HCT116 (cell line): ENCODE measurements around the gene PTPN7. TPM values are rescaled to one million over a fixed set of nuclear protein-coding genes. Genes with fewer than 3 reads are reported as not detected.

Source experiments
- ATAC-seq: fragments of 200-7000 bp; cut with Tn5 transposase; 2 replicates; pipeline ENCODE4 v1.9.1; 2020; ENCODE audit warnings: mild to moderate bottlenecking, moderate library complexity
- BruUV-seq: library from RNA; stranded (reverse); fragments of 400-500 nt; replicated peaks from 2 replicates; lab custom pipeline; 2021; lab: Mats Ljungman, UMichigan
- CTCF ChIA-PET: fragments of 300-600 bp; sonication (Branson Sonifier 250); formaldehyde crosslinking; loops from one replicate; lab custom pipeline; 2021; ENCODE audit warnings: antibody characterized with exemption; lab: Charles Lee
- POLR2A ChIA-PET: fragments of 300-600, 350-600 bp; sonication (Branson Sonifier 250); formaldehyde crosslinking; loops from one replicate; lab custom pipeline; 2021; ENCODE audit warnings: antibody characterized with exemption; lab: Charles Lee
- RAD21 ChIA-PET, 2 experiments: fragments of 300-600 bp; sonication (Branson Sonifier 250); formaldehyde crosslinking; loops; one replicate each; lab custom pipeline; 2023; ENCODE audit warnings: low total read pairs in 2 of 2; ENCODE audit not compliant: uncharacterized antibody in 2 of 2, unreplicated experiment in 2 of 2, low non-redundant PET in 1 of 2; lab: Charles Lee
- DNase-seq: peaks from one replicate; pipeline ENCODE4 v3.0.0-alpha.2; 2010; ENCODE audit warnings: low read depth, low spot score
- H2AFZ ChIP-seq: fragments of 200-600 bp; shearing (Covaris generic), sonication (generic); 2 replicates; pipeline ENCODE4 v1.6.1; 2017; ENCODE audit warnings: low read depth, mixed run types, mixed read lengths, antibody characterized with exemption, low read length; ENCODE audit not compliant: poor library complexity, severe bottlenecking
- H3K27ac ChIP-seq: 2 replicates; pipeline ENCODE4 v1.5.1; 2012; ENCODE audit warnings: low read depth, low read length
- H3K27me3 ChIP-seq: fragments of 200-600 bp; sonication (generic); 2 replicates; pipeline ENCODE4 v1.6.1; 2016; ENCODE audit warnings: mixed run types, low read length, mixed read lengths; ENCODE audit not compliant: insufficient read depth
- H3K36me3 ChIP-seq, 2 experiments: fragments of 200-500 bp in 1 of 2; fragments of 200-600 bp in 1 of 2; sonication (Bioruptor generic) in 1 of 2; sonication (generic) in 1 of 2; 2 replicates each; pipeline versions ENCODE4 v1.5.1 to v1.6.1; 2014 to 2016; ENCODE audit warnings: low read length in 2 of 2, inconsistent platforms in 1 of 2, mixed read lengths in 1 of 2, mixed run types in 1 of 2; ENCODE audit not compliant: insufficient read depth in 2 of 2, control insufficient read depth in 1 of 2
- H3K4me1 ChIP-seq, 2 experiments: fragments of 200-600 bp in 1 of 2; sonication (generic) in 1 of 2; 2 replicates each; pipeline versions ENCODE4 v1.5.1 to v1.6.1; 2012 to 2017; ENCODE audit warnings: low read length in 2 of 2, inconsistent platforms in 1 of 2, mild to moderate bottlenecking in 1 of 2, mixed read lengths in 1 of 2, mixed run types in 1 of 2, moderate library complexity in 1 of 2; ENCODE audit not compliant: insufficient read depth in 2 of 2, control insufficient read depth in 1 of 2
- H3K4me2 ChIP-seq: fragments of 200-600 bp; sonication (generic); 2 replicates; pipeline ENCODE4 v1.6.1; 2017; ENCODE audit warnings: mixed run types, low read length, mixed read lengths
- H3K4me3 ChIP-seq, 2 experiments: fragments of 200-600 bp in 1 of 2; sonication (generic) in 1 of 2; replicated peaks in 1 of 2; 2 replicates each; pipeline ENCODE4 v1.5.1; 2011 to 2016; ENCODE audit warnings: low read length in 2 of 2, control low read depth in 1 of 2, low read depth in 1 of 2, mild to moderate bottlenecking in 1 of 2, mixed read lengths in 1 of 2, mixed run types in 1 of 2
- H3K79me2 ChIP-seq: fragments of 200-600 bp; sonication (generic); 2 replicates; pipeline ENCODE4 v1.6.1; 2017; ENCODE audit warnings: mild to moderate bottlenecking, mixed run types, low read length, moderate library complexity, mixed read lengths; ENCODE audit not compliant: insufficient read depth
- H3K9ac ChIP-seq: fragments of 200-600 bp; sonication (generic); 2 replicates; pipeline ENCODE4 v1.6.1; 2016; ENCODE audit warnings: low read length, mixed read lengths
- H3K9me2 ChIP-seq: fragments of 200-600 bp; sonication (generic), shearing (Covaris generic); 2 replicates; pipeline ENCODE4 v1.6.1; 2017; ENCODE audit warnings: mixed run types, mild to moderate bottlenecking, moderate library complexity; ENCODE audit not compliant: insufficient read depth
- H3K9me3 ChIP-seq, 2 experiments: fragments of 200-500 bp in 1 of 2; fragments of 200-600 bp in 1 of 2; sonication (Bioruptor generic) in 1 of 2; sonication (generic) in 1 of 2; 2 replicates each; pipeline ENCODE4 v1.6.1; 2014 to 2017; ENCODE audit warnings: low read length in 2 of 2, mixed read lengths in 2 of 2, inconsistent platforms in 1 of 2, low read depth in 1 of 2, mild to moderate bottlenecking in 1 of 2, mixed run types in 1 of 2, moderate library complexity in 1 of 2; ENCODE audit not compliant: control insufficient read depth in 1 of 2, insufficient read depth in 1 of 2
- H4K20me1 ChIP-seq: fragments of 200-600 bp; sonication (generic), shearing (Covaris generic); 2 replicates; pipeline ENCODE4 v1.6.1; 2017; ENCODE audit warnings: mixed run types, mild to moderate bottlenecking, moderate library complexity; ENCODE audit not compliant: insufficient read depth
- CEBPB ChIP-seq: IDR thresholded peaks from 2 replicates; pipeline ENCODE4 v1.6.1; 2012; ENCODE audit warnings: low read depth
- EGR1 ChIP-seq: IDR thresholded peaks from 2 replicates; pipeline ENCODE4 v1.6.1; 2012; ENCODE audit warnings: low read depth
- ELF1 ChIP-seq: IDR thresholded peaks from 2 replicates; pipeline ENCODE4 v1.6.1; 2012; ENCODE audit warnings: low read depth, borderline replicate concordance
- EZH2 ChIP-seq: fragments of 200-600 bp; sonication (generic); IDR thresholded peaks from 2 replicates; pipeline ENCODE4 v1.6.1; 2017; ENCODE audit warnings: antibody characterized with exemption, mixed run types
- SIN3A ChIP-seq: IDR thresholded peaks from 2 replicates; pipeline ENCODE4 v1.6.1; 2012; ENCODE audit warnings: low read depth
- ZNF274 ChIP-seq: fragments of 200-500 bp; sonication (Bioruptor generic); IDR thresholded peaks from 2 replicates; pipeline ENCODE4 v1.6.1; 2014; ENCODE audit warnings: mild to moderate bottlenecking, low read depth, low read length, inconsistent platforms
- intact Hi-C: fragments of 100-400 bp; cut with micrococcal nuclease; formaldehyde crosslinking; loops from 2 replicates; pipeline ENCODE4 v1.10.0; 2022
- total RNA-seq: library from RNA; stranded (reverse); gene quantifications from one replicate; pipeline ENCODE4 v1.2.1, GENCODE V29; 2021; ENCODE audit not compliant: unreplicated experiment
- TF ChIP-seq, protein P1 (sequence below): IDR thresholded peaks from 2 replicates; pipeline ENCODE4 v1.6.1; 2012; ENCODE audit warnings: low read depth
- TF ChIP-seq, protein P2 (sequence below): IDR thresholded peaks from 2 replicates; pipeline ENCODE4 v1.6.1; 2012
- TF ChIP-seq, protein P3 (sequence below), 3 experiments: fragments of 200-600 bp in 1 of 3; sonication (generic) in 1 of 3; IDR thresholded peaks in 2 of 3; conservative IDR thresholded peaks in 1 of 3; 2 replicates each; pipeline ENCODE4 v1.5.1; 2012 to 2017; ENCODE audit warnings: low read depth in 2 of 3, low read length in 2 of 3, antibody characterized with exemption in 1 of 3, borderline replicate concordance in 1 of 3, control low read depth in 1 of 3, mild to moderate bottlenecking in 1 of 3, mixed read lengths in 1 of 3, mixed run types in 1 of 3, moderate library complexity in 1 of 3; ENCODE audit not compliant: insufficient read depth in 1 of 3

The PTPN7 gene
- total RNA-seq, 1 experiment from 2014 or later: 0.76 TPM

DNA sequence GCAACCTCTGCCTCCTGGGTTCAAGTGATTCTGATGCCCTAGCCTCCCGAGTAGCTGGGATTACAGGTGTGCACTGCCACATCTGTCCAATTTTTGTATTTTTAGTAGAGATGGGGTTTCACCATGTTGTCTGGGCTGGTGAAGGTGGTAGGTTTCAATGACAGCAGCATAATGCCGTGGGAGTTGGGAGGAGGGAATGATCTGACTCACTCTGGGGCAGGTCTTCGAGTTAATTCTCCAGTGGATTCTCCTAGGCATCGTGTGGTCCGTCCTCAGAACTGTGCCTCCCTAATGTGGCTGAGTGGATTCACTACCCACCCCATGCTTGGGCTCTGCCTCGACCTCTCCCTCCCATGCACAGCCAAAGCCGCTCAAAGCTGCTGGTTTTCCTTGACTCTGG lies 39.4 kb downstream of the PTPN7 start:
- no peaks in the 10 kb centered on the region; the same call in 1 of the 2 replicates for H3K27me3 ChIP-seq
- ATAC-seq: no peak
- RAD21 ChIA-PET: interaction anchor here in 1 of 2 experiments (0.6 to 2.9 kb wide), 2 partner anchors 121 to 136 kb away, joined by 3 to 10 read pairs; no protein-coding TSS in a partner anchor
- no peak overlapping the region for H3K4me3 ChIP-seq
- CTCF ChIA-PET: interaction anchor here (0.7 to 7.6 kb wide), 3 partner anchors 113 to 186 kb away, joined by 3 to 106 read pairs (median 4); partner anchors contain the start of gene ELF3
- H3K9ac ChIP-seq: no peak overlapping the region
- H3K9me2 ChIP-seq: no peaks in the 10 kb centered on the region
- TF ChIP-seq, protein P1, sequence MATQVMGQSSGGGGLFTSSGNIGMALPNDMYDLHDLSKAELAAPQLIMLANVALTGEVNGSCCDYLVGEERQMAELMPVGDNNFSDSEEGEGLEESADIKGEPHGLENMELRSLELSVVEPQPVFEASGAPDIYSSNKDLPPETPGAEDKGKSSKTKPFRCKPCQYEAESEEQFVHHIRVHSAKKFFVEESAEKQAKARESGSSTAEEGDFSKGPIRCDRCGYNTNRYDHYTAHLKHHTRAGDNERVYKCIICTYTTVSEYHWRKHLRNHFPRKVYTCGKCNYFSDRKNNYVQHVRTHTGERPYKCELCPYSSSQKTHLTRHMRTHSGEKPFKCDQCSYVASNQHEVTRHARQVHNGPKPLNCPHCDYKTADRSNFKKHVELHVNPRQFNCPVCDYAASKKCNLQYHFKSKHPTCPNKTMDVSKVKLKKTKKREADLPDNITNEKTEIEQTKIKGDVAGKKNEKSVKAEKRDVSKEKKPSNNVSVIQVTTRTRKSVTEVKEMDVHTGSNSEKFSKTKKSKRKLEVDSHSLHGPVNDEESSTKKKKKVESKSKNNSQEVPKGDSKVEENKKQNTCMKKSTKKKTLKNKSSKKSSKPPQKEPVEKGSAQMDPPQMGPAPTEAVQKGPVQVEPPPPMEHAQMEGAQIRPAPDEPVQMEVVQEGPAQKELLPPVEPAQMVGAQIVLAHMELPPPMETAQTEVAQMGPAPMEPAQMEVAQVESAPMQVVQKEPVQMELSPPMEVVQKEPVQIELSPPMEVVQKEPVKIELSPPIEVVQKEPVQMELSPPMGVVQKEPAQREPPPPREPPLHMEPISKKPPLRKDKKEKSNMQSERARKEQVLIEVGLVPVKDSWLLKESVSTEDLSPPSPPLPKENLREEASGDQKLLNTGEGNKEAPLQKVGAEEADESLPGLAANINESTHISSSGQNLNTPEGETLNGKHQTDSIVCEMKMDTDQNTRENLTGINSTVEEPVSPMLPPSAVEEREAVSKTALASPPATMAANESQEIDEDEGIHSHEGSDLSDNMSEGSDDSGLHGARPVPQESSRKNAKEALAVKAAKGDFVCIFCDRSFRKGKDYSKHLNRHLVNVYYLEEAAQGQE: no peak
- no peak for TF ChIP-seq ELF1
- H3K79me2 ChIP-seq: no peaks in the 10 kb centered on the region
- H3K27ac ChIP-seq: no peak overlapping the region
- no peak for DNase-seq
- H3K4me2 ChIP-seq: no peak overlapping the region
- no peaks in the 10 kb centered on the region for H3K9me3 ChIP-seq
- intact Hi-C loops: loop anchor here (5.0 kb wide), 1 partner anchor 234 kb away; the partner anchor contains the start of gene SHISA4
- peaks cover 11 to 22% of the 10 kb centered on the region in 2 experiments for H3K4me1 ChIP-seq
- H4K20me1 ChIP-seq: no peaks in the 10 kb centered on the region
- H3K36me3 ChIP-seq: no peaks in the 10 kb centered on the region
- POLR2A ChIA-PET: interaction anchor here (1.2 kb wide), 1 partner anchor 111 kb away, joined by 6 read pairs; the partner anchor contains the start of gene ELF3
- no TSS peak for BruUV-seq
- H2AFZ ChIP-seq: no peak overlapping the region

DNA sequence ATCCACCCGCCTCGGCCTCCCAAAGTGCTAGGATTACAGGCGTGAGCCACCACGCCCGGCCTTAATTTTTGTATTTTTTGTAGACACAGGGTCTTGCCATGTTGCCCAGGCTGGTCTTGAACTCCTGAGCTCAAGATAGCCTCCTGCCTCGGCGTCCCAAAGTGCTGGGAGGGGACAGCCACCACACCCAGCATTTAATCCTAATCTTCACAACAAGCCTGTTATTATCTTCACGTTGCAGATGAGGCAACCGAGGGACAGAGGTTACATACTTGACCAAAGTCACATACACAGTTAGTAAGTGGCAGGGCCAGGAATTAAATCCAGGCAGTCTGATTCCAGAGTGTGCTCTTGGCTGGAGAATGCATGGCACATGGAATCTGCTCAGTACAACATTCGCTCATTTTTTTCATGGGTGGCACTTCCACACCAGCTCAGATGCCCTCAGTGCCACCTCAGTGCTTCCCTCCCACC lies 42.5 kb downstream of the PTPN7 start:
- H3K27me3 ChIP-seq: no peaks in the 10 kb centered on the region
- no peaks in the 10 kb centered on the region for H3K9me2 ChIP-seq
- H3K4me2 ChIP-seq: peak overlapping the region; percentile 50; the same call in 1 of the 2 replicates
- no peaks in the 10 kb centered on the region for H3K79me2 ChIP-seq
- peak overlapping the region; percentile 31 for H3K27ac ChIP-seq
- no peak overlapping the region for H2AFZ ChIP-seq
- RAD21 ChIA-PET: interaction anchor here (0.5 to 2.1 kb wide), 12 partner anchors 9 to 118 kb away, joined by 3 to 9 read pairs (median 6); partner anchors contain the start of gene ELF3 (in 2 of the 2)
- CTCF ChIA-PET: interaction anchor here (0.9 to 7.6 kb wide), 8 partner anchors 17 to 409 kb away, joined by 3 to 106 read pairs (median 5); partner anchors contain the start of genes ELF3 and RNPEP
- H3K4me3 ChIP-seq: no peak overlapping the region
- DNase-seq (no peak), ATAC-seq (no peak)
- POLR2A ChIA-PET: interaction anchor here (0.9 to 3.2 kb wide), 5 partner anchors 12 to 222 kb away, joined by 3 to 45 read pairs (median 5); partner anchors contain the start of gene ELF3
- H3K36me3 ChIP-seq: no peaks in the 10 kb centered on the region
- no TSS peak for BruUV-seq
- no peaks in the 10 kb centered on the region for H3K9me3 ChIP-seq
- H4K20me1 ChIP-seq: no peaks in the 10 kb centered on the region
- H3K9ac ChIP-seq: no peak overlapping the region; the same call in 1 of the 2 replicates
- intact Hi-C loops: loop anchor here (2.0 kb wide), 1 partner anchor 221 kb away; no protein-coding TSS in a partner anchor
- H3K4me1 ChIP-seq: peaks cover 27 to 35% of the 10 kb centered on the region in 2 experiments
- no peak for TF ChIP-seq CEBPB
- TF ChIP-seq, protein P2, sequence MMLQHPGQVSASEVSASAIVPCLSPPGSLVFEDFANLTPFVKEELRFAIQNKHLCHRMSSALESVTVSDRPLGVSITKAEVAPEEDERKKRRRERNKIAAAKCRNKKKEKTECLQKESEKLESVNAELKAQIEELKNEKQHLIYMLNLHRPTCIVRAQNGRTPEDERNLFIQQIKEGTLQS: no peak
- no peak for TF ChIP-seq EGR1
- TF ChIP-seq ZNF274: no peak
- no peak for TF ChIP-seq SIN3A
- no peak for TF ChIP-seq EZH2
- TF ChIP-seq, protein P3, sequence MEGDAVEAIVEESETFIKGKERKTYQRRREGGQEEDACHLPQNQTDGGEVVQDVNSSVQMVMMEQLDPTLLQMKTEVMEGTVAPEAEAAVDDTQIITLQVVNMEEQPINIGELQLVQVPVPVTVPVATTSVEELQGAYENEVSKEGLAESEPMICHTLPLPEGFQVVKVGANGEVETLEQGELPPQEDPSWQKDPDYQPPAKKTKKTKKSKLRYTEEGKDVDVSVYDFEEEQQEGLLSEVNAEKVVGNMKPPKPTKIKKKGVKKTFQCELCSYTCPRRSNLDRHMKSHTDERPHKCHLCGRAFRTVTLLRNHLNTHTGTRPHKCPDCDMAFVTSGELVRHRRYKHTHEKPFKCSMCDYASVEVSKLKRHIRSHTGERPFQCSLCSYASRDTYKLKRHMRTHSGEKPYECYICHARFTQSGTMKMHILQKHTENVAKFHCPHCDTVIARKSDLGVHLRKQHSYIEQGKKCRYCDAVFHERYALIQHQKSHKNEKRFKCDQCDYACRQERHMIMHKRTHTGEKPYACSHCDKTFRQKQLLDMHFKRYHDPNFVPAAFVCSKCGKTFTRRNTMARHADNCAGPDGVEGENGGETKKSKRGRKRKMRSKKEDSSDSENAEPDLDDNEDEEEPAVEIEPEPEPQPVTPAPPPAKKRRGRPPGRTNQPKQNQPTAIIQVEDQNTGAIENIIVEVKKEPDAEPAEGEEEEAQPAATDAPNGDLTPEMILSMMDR (IDR thresholded peaks at IDR 0.05 in 2 of 3, conservative IDR thresholded peaks at IDR 0.05 in 1 of 3; ENCODE audit: borderline replicate concordance in 1 of 3, insufficient read depth in 1 of 3, low read depth in 2 of 3, low read length in 2 of 3): no peak
